ENCODE measurements around the gene HOOK2. TPM values are rescaled to one million over a fixed set of nuclear protein-coding genes. Genes with fewer than 3 reads are reported as not detected.
A peak's percentile ranks its signal among the peaks of the same experiment; 100 is the strongest.

The HOOK2 gene
- total and polyA plus RNA-seq, 2 of the 4 experiments (the other 2 are of a cell fraction) = 7.5 to 21.6 TPM

- H2AK9ac ChIP-seq (replicated peaks; ENCODE audit: low read depth, low read length, poor library complexity) = peak overlapping the region; percentile 85
- H3K4me1 ChIP-seq (ENCODE audit: control insufficient read depth, insufficient read depth, low read length) = peaks cover 52% of the 10 kb centered on the region
- peak overlapping the region; percentile 96; the same call in 1 of the 2 replicates for H3K4me2 ChIP-seq (ENCODE audit: low read depth, low read length)
- H2BK5ac ChIP-seq (ENCODE audit: low read depth, low read length, poor library complexity, severe bottlenecking) = peak overlapping the region; percentile 95
- H4K5ac ChIP-seq (ENCODE audit: low read depth, low read length) = peak overlapping the region; percentile 72; the same call in 1 of the 2 replicates
- H4K20me1 ChIP-seq (ENCODE audit: insufficient read depth, low read length) = peaks cover 3% of the 10 kb centered on the region; the same call in 1 of the 2 replicates
- H2BK120ac ChIP-seq (ENCODE audit: low read depth, low read length) = peak overlapping the region; percentile 90
- H2BK15ac ChIP-seq (ENCODE audit: low read depth, low read length) = peak overlapping the region; percentile 93; the same call in 2 of the 3 replicates
- H3K36me3 ChIP-seq (ENCODE audit: control insufficient read depth, insufficient read depth, low read length) = no peaks in the 10 kb centered on the region
- H3K4ac ChIP-seq (ENCODE audit: low read depth, low read length) = peak overlapping the region; percentile 96
- intact Hi-C loops (cut with micrococcal nuclease) = no loop called here
- H4K8ac ChIP-seq (ENCODE audit: low read depth in 2 of 2, low read length in 2 of 2) = peak overlapping the region; percentile 92 to 98
- CTCF ChIA-PET = interaction anchor here (1.2 to 1.4 kb wide), 2 partner anchors 13 to 65 kb away, joined by 3 to 5 read pairs; no protein-coding TSS in a partner anchor
- no peak overlapping the region for H3K56ac ChIP-seq (ENCODE audit: extremely low read depth, insufficient read depth, low read length)
- H3K9ac ChIP-seq (ENCODE audit: low read depth, low read length) = peak overlapping the region; percentile 62
- BruUV-seq (replicated peaks) = no TSS peak
- peak overlapping the region; percentile 6; the same call in 1 of the 2 replicates for H3K18ac ChIP-seq (ENCODE audit: low read depth, low read length)
- dilution Hi-C loops (cut with HindIII; ENCODE audit: low sequenced_read_pairs, unreplicated experiment) = no loop called here
- H2BK20ac ChIP-seq (ENCODE audit: low read depth, low read length) = peak overlapping the region; percentile 89
- H3K79me1 ChIP-seq (ENCODE audit: low read depth in 1 of 2, low read length in 2 of 2) = peaks cover 0 to 36% of the 10 kb centered on the region in 2 experiments; a peak in 3 of 4 replicates
- H3K9me3 ChIP-seq (ENCODE audit: control insufficient read depth, insufficient read depth, low read length) = no peaks in the 10 kb centered on the region
- no peak overlapping the region for H3K4me3 ChIP-seq (ENCODE audit: insufficient read depth, low read depth, low read length)
- H2AK5ac ChIP-seq (ENCODE audit: low read depth, low read length) = peak overlapping the region; percentile 97
- ATAC-seq (ENCODE audit: low read depth) = no peak
- POLR2A ChIA-PET (ENCODE audit: unreplicated experiment) = interaction anchor here (1.6 kb wide), 1 partner anchor 9 kb away, joined by 11 read pairs; the partner anchor contains the start of gene JUNB
- no peak for DNase-seq
- H3K27me3 ChIP-seq (ENCODE audit: control insufficient read depth, insufficient read depth, low read length) = no peaks in the 10 kb centered on the region
- 0 out of 2 replicates have a peak, but pooled peaks have one; percentile 16 for TF ChIP-seq POLR2A (IDR thresholded peaks at IDR 0.05; ENCODE audit: low read depth, low read length)
- no peak for TF ChIP-seq RCOR1 (IDR thresholded peaks at IDR 0.05; ENCODE audit: insufficient replicate concordance, low read length)
- TF ChIP-seq NFE2L2 (IDR thresholded peaks at IDR 0.05; ENCODE audit: low read depth, low read length) = no peak
- H3K9me1 ChIP-seq (ENCODE audit: insufficient read depth, low read length) = peaks cover 35% of the 10 kb centered on the region
- peak overlapping the region; percentile 98 for H3K23ac ChIP-seq (ENCODE audit: low read depth, low read length)
- peak overlapping the region; percentile 95 for H4K91ac ChIP-seq (ENCODE audit: insufficient read depth, low read depth, low read length)
- peak overlapping the region; percentile 75 for H3K14ac ChIP-seq (replicated peaks; ENCODE audit: low read depth, low read length)
- WGBS, 2 experiments (ENCODE audit: extremely low coverage in 2 of 2, insufficient read length in 1 of 2) = no CpG with 5 or more reads among the region's 16 CpGs
- peak overlapping the region; percentile 97 for H2AFZ ChIP-seq (replicated peaks; ENCODE audit: low read length, poor library complexity)
- in situ Hi-C loops (cut with MboI; ENCODE audit: low sequenced_read_pairs) = loop anchor here (25.0 kb wide), 1 partner anchor 1054 kb away; no protein-coding TSS in a partner anchor
- H3K27ac ChIP-seq (ENCODE audit: insufficient read depth, low read length) = peak overlapping the region; percentile 85
Measured at GRCh38 chr19:12783291-12783848, 8.0 kb upstream of the HOOK2 start.
